ENCODE measurements around the gene PIN1.

Gene PIN1

DNA sequence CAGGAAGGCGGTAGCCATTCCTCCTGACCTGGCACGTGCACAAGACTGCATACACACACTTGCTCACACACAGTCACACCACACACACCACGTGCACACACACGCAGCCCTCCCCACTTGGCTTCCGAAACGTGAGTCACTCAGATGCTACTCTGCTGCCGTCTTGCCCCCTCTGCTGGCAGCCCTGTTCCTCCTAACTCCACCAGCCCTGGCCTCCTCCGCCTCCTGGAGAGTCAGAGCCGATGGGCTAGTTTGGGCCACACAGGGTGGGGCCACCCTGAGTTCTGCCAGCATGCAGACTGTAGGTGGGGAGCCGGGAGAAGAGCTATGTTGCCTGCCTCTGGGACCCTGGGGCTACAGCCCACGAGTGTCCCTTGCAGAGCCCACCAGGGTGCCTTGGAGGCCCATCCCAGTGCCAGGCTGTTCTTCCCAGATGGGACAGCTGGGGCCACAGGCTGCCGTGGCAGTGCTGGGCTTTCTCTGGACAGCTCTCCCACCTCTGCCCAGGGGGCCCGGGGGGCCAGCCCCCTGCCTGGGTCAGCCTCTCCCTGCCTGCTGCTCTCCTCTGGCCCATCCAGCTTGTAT, 12.1 kb downstream of the PIN1 start:
- H3K4me2 ChIP-seq (ENCODE audit: low read length) = no peak overlapping the region
- H3K9ac ChIP-seq (ENCODE audit: low read depth, low read length) = no peak overlapping the region
- H3K9me3 ChIP-seq (replicated peaks; ENCODE audit: low read length) = no peaks in the 10 kb centered on the region
- H3K36me3 ChIP-seq (ENCODE audit: insufficient read depth, low read length) = peaks cover 35% of the 10 kb centered on the region
- H3K4me1 ChIP-seq (ENCODE audit: control insufficient read depth, insufficient read depth, low read length) = peaks cover 12% of the 10 kb centered on the region
- no peaks in the 10 kb centered on the region for H3K27me3 ChIP-seq (ENCODE audit: control insufficient read depth, insufficient read depth, low read length)
- no peak overlapping the region for H3K4me3 ChIP-seq (ENCODE audit: low read length)

DNA sequence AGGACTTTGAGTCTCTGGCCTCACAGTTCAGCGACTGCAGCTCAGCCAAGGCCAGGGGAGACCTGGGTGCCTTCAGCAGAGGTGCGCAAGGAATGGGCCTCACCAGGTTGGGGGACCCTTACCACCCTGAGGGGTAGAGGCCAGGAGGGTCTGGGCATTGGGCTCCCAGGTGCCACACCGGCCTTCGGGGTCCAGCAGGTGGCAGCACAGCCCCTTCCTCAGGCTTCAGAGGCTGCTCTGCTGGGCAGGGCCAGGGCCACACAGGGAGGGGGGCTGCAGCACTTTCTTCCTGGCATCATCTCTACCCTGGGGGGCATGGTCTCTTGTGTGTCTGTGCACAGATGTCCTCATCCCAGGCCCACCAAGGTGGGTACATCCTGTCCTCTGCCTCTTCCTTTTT, 12.9 kb downstream of the PIN1 start:
- no peaks in the 10 kb centered on the region for H3K9me3 ChIP-seq (replicated peaks; ENCODE audit: low read length)
- H3K36me3 ChIP-seq (ENCODE audit: insufficient read depth, low read length) = peaks cover 26% of the 10 kb centered on the region
- no peak overlapping the region for H3K9ac ChIP-seq (ENCODE audit: low read depth, low read length)
- no peak overlapping the region for H3K4me3 ChIP-seq (ENCODE audit: low read length)
- H3K4me2 ChIP-seq (ENCODE audit: low read length) = no peak overlapping the region
- H3K27me3 ChIP-seq (ENCODE audit: control insufficient read depth, insufficient read depth, low read length) = no peaks in the 10 kb centered on the region
- peaks cover 14% of the 10 kb centered on the region for H3K4me1 ChIP-seq (ENCODE audit: control insufficient read depth, insufficient read depth, low read length)

DNA sequence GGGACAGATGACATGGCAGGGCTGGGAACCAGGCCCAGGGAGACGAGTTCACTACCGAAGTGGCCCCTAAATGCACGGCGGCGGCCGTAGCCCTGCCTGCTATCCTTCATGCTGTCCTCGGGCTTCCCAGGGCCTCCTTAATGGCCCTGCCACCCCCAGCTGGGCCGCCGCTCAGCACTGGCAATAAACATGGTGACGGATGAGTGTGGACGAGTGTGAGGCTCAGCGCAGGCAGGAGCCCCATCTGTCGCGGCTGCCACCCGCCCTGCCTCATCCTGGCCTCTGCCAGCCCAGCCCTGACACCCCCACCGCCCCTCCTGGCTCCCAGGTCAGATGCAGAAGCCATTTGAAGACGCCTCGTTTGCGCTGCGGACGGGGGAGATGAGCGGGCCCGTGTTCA, 13.6 kb downstream of the PIN1 start:
- H3K27me3 ChIP-seq (ENCODE audit: control insufficient read depth, insufficient read depth, low read length) = no peaks in the 10 kb centered on the region
- H3K4me2 ChIP-seq (ENCODE audit: low read length) = no peak overlapping the region
- H3K4me1 ChIP-seq (ENCODE audit: control insufficient read depth, insufficient read depth, low read length) = peaks cover 17% of the 10 kb centered on the region
- no peaks in the 10 kb centered on the region for H3K9me3 ChIP-seq (replicated peaks; ENCODE audit: low read length)
- no peak overlapping the region for H3K4me3 ChIP-seq (ENCODE audit: low read length)
- H3K36me3 ChIP-seq (ENCODE audit: insufficient read depth, low read length) = peaks cover 19% of the 10 kb centered on the region
- H3K9ac ChIP-seq (ENCODE audit: low read depth, low read length) = no peak overlapping the region

DNA sequence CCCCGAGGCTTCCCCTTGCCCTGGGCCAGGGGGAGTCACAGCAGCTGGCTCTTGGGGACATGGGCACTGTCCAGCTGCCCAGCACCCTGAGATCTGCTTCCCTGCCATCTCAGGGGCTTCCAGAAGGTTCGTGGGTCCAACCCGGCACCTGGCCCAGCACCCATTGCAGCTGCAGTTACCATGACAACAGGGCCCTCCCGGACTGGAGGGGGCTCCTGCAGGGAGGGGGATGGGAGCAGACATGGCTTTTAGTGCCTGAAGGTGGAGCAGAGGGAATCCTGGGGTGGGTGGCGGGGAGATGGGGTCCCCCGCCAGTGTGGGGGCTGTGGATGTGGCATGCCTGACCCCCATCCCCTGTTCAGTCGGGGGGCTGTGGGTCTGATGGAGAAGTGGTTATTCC, 14.7 kb downstream of the PIN1 start:
- Histone ChIP-seq H3K9me3 (replicated peaks; ENCODE audit: low read length) (no peaks in the 10 kb centered on the region), H3K4me3 (ENCODE audit: low read length) (no peak overlapping the region), H3K4me1 (ENCODE audit: control insufficient read depth, insufficient read depth, low read length) (peaks cover 17% of the 10 kb centered on the region), H3K4me2 (ENCODE audit: low read length) (no peak overlapping the region), H3K36me3 (ENCODE audit: insufficient read depth, low read length) (peaks cover 10% of the 10 kb centered on the region), H3K27me3 (ENCODE audit: control insufficient read depth, insufficient read depth, low read length) (no peaks in the 10 kb centered on the region), H3K9ac (ENCODE audit: low read depth, low read length) (no peak overlapping the region)

DNA sequence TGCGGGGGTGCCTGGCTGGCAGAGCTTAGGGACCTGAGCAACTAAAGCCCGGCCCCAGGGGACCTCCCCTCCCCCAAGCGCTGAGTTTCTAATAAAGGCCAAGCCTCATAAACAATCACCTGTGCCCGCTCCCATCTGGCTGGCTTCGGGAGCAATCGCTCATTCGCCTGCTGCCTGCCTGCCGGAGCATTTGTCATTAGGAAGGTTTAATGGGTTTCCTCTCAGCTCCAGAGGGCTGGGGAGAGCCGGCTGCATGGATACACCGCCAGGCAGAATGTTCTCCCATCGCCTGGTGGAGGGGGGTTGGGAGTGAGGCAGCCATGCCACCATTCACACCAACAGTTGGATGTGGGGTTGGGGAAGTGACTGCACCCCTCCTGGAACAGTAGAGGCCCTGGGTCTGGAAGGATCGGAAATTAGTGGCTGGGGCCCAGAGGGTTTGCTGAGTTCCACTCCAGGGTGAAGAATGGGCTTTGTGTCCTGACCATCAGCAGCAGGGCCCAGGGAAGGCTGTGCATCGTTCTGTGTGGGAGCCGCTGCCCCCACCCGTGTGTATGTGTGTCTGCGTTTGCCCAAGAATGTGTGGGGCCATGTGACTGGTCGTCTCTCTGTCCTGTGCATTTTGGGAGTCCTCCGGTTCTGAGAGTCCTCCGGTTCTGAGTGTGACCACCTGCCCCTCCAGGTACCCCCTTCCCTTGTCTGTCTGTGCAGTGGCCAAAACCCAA, 15.3 kb downstream of the PIN1 start:
- Histone ChIP-seq H3K4me3 (ENCODE audit: low read length) (no peak overlapping the region), H3K4me1 (ENCODE audit: control insufficient read depth, insufficient read depth, low read length) (peaks cover 17% of the 10 kb centered on the region), H3K27me3 (ENCODE audit: control insufficient read depth, insufficient read depth, low read length) (no peaks in the 10 kb centered on the region), H3K9me3 (replicated peaks; ENCODE audit: low read length) (no peaks in the 10 kb centered on the region), H3K4me2 (ENCODE audit: low read length) (no peak overlapping the region), H3K9ac (ENCODE audit: low read depth, low read length) (no peak overlapping the region), H3K36me3 (ENCODE audit: insufficient read depth, low read length) (peaks cover 6% of the 10 kb centered on the region)

DNA sequence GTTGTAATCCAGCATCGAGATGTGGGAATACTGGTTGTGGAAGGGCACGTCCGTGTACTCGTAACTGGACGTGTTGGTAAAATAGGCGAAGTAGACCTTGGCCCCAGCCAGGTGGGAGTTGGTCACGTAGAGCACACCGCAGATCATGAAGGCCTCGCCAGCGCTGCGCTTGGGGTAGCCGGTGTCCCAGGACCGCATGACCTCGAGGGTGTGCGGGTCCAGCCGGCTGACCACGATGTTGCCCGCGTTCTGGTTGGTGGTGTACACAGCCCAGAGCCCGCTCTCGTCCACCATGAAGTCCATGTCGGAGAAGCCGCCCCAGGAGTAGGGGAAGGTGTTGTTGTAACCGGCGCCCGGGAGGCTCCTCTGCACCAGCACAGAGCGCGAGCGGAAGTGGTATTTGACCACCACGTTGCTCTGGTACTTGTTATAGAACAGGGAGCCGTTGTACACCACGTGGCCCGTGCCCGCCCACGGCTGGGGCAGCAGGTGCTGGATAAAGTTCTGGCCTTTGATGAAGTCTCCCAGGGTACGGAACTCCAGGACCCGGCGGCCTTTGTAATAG, 19.2 kb downstream of the PIN1 start:
- H3K4me1 ChIP-seq (ENCODE audit: control insufficient read depth, insufficient read depth, low read length) = peaks cover 6% of the 10 kb centered on the region
- no peak overlapping the region for H3K4me2 ChIP-seq (ENCODE audit: low read length)
- H3K27me3 ChIP-seq (ENCODE audit: control insufficient read depth, insufficient read depth, low read length) = no peaks in the 10 kb centered on the region
- H3K36me3 ChIP-seq (ENCODE audit: insufficient read depth, low read length) = no peaks in the 10 kb centered on the region
- H3K9ac ChIP-seq (ENCODE audit: low read depth, low read length) = no peak overlapping the region
- no peaks in the 10 kb centered on the region for H3K9me3 ChIP-seq (replicated peaks; ENCODE audit: low read length)
- no peak overlapping the region for H3K4me3 ChIP-seq (ENCODE audit: low read length)

DNA sequence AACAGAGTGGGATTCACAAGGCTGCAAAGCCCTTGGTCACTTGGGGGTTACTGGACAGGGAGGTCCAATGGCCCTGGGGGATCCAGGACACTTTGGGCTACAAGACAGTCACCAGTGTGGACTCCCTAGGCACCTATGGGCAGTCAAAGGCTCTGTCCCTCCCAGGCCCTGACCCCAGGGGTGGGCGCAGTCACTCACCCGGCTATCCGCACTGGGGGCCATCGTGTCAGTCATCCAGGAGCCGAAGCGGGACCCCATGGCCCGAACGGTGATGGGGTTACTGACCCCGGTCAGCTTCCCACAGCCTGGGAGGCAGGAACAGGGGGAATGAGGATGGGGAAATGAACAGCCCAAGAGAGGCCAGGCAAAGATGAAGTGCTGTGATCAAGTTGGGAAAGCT, 21.5 kb downstream of the PIN1 start:
- H3K4me3 ChIP-seq (ENCODE audit: low read length) = no peak overlapping the region
- no peak overlapping the region for H3K9ac ChIP-seq (ENCODE audit: low read depth, low read length)
- peaks cover 6% of the 10 kb centered on the region for H3K4me1 ChIP-seq (ENCODE audit: control insufficient read depth, insufficient read depth, low read length)
- no peaks in the 10 kb centered on the region for H3K9me3 ChIP-seq (replicated peaks; ENCODE audit: low read length)
- H3K27me3 ChIP-seq (ENCODE audit: control insufficient read depth, insufficient read depth, low read length) = no peaks in the 10 kb centered on the region
- no peaks in the 10 kb centered on the region for H3K36me3 ChIP-seq (ENCODE audit: insufficient read depth, low read length)
- H3K4me2 ChIP-seq (ENCODE audit: low read length) = no peak overlapping the region

DNA sequence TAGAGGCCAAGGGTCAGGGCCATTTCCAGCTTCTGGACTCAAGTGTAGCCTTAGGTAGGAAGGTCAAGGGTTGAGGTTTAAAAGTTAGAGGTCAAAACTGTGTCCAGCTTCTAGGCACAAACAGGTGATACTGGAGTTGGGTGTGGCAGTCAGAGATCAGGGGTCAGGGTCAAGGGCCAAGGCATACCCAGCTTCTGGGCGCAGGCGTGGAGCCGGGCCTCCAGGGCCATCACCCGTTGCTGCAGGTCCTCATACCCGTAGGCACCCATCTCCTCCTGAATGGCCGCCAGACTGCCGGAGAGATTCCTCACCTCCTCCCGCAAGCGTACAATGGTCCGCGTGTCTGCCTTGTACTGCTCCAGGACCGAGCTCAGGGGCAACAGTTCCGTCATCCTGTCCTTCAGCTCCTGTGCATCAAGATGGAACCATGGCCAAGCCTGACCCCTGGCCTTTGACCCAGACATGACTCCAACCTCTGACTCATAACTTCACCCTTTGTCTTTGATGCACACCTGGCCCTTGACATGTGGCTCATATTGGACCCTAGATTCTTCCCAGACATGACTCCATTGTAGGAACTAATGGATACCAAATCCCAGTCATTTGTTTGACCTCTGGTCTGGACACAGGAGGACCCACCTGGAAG, 22.1 kb downstream of the PIN1 start:
- H3K9ac ChIP-seq (ENCODE audit: low read depth, low read length) = no peak overlapping the region
- H3K4me2 ChIP-seq (ENCODE audit: low read length) = no peak overlapping the region
- H3K27me3 ChIP-seq (ENCODE audit: control insufficient read depth, insufficient read depth, low read length) = peaks cover 2% of the 10 kb centered on the region
- H3K4me3 ChIP-seq (ENCODE audit: low read length) = no peak overlapping the region
- no peaks in the 10 kb centered on the region for H3K9me3 ChIP-seq (replicated peaks; ENCODE audit: low read length)
- no peaks in the 10 kb centered on the region for H3K36me3 ChIP-seq (ENCODE audit: insufficient read depth, low read length)
- peaks cover 6% of the 10 kb centered on the region for H3K4me1 ChIP-seq (ENCODE audit: control insufficient read depth, insufficient read depth, low read length)

DNA sequence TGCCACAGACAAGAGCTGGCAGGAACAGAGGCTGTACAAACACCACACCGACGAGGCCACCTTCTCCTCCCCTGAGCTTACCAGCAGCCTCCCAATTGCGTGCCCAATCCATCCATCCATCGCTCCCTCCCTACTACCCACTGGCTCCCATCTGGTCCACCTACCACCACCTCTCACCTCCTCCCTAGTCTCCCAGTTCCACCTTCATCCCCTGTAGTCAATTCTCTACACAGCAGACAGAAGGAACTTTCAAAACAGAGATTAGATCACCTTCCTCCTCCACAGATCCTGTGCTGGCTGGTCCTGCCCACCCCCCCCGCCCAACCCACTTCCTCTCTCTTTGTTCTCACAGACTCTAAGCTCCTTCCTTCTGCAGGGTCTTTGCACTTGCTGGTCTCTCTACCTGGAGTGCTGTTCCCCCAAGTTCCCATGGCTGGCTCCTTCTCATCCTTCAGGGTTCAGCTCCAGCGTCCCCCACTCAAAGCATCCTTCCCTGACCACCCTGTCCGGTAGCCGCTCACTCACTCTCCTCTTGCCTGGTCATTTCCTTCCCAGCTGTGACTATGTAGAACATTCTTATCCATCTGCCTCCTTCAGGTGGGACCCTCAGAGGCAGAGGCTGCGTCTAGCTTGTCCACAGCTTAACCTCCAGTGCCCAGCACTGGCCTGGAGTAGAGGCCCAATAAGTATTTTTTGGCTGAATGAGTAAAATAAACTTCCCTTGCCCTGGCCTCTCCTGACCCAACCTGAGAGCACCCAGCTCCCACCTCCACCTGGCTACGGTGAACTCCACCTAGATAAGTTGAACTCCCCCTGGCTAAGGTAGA, 23.0 kb downstream of the PIN1 start:
- Histone ChIP-seq H3K4me1 (ENCODE audit: control insufficient read depth, insufficient read depth, low read length) (peaks cover 3% of the 10 kb centered on the region), H3K4me3 (ENCODE audit: low read length) (no peak overlapping the region), H3K9ac (ENCODE audit: low read depth, low read length) (no peak overlapping the region)

DNA sequence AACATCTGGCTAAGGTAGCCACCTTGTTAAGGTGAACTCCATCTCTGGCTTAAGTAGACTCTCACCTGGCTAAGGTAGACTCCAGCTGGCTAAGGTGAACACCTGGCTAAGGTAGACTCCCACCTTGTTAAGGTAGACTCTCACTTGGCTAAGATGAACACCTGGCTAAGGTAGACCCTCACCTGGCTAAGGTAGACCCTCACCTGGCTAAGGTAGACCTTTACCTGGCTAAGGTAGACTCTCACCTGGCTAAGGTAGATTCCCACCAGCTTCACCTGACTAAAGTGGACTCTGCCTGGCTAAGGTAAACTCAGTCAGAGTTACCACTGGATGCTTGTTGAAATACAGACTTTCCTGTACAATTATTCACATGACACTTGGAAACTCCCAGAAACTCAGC, 23.6 kb downstream of the PIN1 start:
- no peak overlapping the region for H3K9ac ChIP-seq (ENCODE audit: low read depth, low read length)

More for the DNA sequence above, 23.0 kb downstream of the PIN1 start:
- Histone ChIP-seq H3K9me3 (replicated peaks; ENCODE audit: low read length) (no peaks in the 10 kb centered on the region), H3K4me2 (ENCODE audit: low read length) (no peak overlapping the region), H3K36me3 (ENCODE audit: insufficient read depth, low read length) (no peaks in the 10 kb centered on the region), H3K27me3 (ENCODE audit: control insufficient read depth, insufficient read depth, low read length) (peaks cover 5% of the 10 kb centered on the region)

DNA sequence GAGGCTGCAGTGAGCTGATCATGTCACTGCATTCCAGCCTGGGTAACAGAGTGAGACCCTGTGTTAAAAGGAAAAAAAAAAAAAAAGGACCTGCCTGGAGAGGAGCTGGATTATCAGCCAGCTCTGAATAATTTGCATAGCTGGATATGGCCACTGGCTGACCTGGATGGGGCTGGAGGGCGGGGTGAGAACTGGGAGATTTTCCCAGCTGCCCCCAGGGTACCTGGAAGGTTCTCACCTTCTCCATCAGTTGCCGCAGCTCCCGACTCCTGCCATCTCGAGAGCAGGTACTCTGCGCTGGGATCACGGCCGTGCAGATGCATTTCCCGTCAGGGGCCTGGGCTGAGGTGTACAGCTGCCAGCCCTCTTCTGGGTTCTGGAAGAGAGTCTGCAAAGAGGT, 25.3 kb downstream of the PIN1 start:
- Histone ChIP-seq H3K27me3 (ENCODE audit: control insufficient read depth, insufficient read depth, low read length) (peaks cover 8% of the 10 kb centered on the region), H3K9me3 (replicated peaks; ENCODE audit: low read length) (no peaks in the 10 kb centered on the region), H3K9ac (ENCODE audit: low read depth, low read length) (no peak overlapping the region), H3K36me3 (ENCODE audit: insufficient read depth, low read length) (no peaks in the 10 kb centered on the region), H3K4me1 (ENCODE audit: control insufficient read depth, insufficient read depth, low read length) (no peaks in the 10 kb centered on the region), H3K4me3 (ENCODE audit: low read length) (no peak overlapping the region), H3K4me2 (ENCODE audit: low read length) (no peak overlapping the region)

More for the DNA sequence above, 23.6 kb downstream of the PIN1 start:
- Histone ChIP-seq H3K4me3 (ENCODE audit: low read length) (no peak overlapping the region), H3K4me2 (ENCODE audit: low read length) (no peak overlapping the region), H3K4me1 (ENCODE audit: control insufficient read depth, insufficient read depth, low read length) (no peaks in the 10 kb centered on the region), H3K36me3 (ENCODE audit: insufficient read depth, low read length) (no peaks in the 10 kb centered on the region), H3K27me3 (ENCODE audit: control insufficient read depth, insufficient read depth, low read length) (peaks cover 8% of the 10 kb centered on the region), H3K9me3 (replicated peaks; ENCODE audit: low read length) (no peaks in the 10 kb centered on the region)
